GM18519 (cell line): ENCODE measurements around the gene GET4.
"Not testable (repeated sequence)": the region's sequence is repeated elsewhere in the genome, so short reads cannot be mapped to it uniquely, and the experiment has no call there.

ENCODE experiments used
- ATAC-seq: cut with Tn5 transposase; IDR thresholded peaks from one replicate; pipeline ENCODE4 v1.9.1; 2021; ENCODE audit warnings: mild to moderate bottlenecking, moderate library complexity; ENCODE audit not compliant: unreplicated experiment, low FRiP score

Gene GET4

DNA sequence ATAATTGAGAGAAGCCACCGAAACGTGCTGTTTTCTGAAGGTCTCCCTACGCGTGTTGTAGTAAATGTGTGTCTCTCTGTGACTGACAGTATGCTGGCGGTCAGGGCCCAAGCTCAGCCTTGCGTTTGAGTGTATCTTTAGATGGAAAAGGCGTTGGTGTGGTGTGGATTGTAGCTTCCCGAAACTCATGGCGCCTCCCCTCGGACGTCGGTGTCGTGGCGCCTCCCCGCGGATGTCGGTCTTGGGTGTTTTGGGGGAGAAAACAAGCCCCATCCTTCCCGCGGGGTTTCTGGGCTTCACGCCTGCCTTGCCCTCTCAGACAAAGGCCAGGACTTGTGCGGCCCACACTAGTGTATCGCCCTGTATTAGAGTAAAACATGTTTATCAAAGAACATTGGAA is 31.3 kb upstream of the GET4 start:
- ATAC-seq = no peak

GRCh38 chr7:845731-846130 is 30.6 kb upstream of the GET4 start:
- ATAC-seq = no peak

DNA sequence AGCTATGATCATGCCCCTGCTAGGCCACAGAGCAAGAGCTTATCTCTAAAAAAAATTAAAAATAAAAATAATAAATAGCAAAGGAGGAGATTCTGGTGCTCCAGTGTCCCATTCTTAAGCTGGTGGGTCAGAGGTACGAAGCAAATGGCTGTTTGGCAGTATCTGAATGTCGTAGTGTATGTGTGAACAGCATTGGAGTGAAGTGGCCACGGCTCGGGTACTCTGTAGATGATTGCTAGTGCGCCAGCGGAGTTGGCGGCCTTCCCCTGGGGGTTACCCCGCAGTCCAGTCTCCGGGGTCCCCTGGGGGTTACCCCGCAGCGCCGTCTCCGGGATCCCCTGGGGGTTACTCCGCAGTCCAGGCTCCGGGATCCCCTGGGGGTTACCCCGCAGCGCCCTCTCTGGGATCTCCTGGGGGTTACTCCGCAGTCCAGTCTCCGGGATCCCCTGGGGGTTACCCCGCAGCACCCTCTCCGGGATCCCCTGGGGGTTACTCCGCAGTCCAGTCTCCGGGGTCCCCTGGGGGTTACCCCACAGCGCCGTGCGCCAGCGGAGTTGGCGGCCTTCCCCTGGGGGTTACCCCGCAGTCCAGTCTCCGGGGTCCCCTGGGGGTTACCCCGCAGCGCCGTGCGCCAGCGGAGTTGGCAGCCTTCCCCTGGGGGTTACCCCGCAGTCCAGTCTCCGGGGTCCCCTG is 29.2 kb upstream of the GET4 start:
- ATAC-seq = not testable (repeated sequence)

DNA sequence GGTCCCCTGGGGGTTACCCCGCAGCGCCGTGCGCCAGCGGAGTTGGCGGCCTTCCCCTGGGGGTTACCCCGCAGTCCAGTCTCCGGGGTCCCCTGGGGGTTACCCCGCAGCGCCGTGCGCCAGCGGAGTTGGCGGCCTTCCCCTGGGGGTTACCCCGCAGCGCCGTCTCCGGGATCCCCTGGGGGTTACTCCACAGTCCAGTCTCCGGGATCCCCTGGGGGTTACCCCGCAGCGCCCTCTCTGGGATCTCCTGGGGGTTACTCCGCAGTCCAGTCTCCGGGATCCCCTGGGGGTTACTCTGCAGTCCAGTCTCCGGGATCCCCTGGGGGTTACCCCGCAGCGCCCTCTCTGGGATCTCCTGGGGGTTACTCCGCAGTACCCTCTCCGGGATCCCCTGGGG is 28.6 kb upstream of the GET4 start:
- not testable (repeated sequence) for ATAC-seq

DNA sequence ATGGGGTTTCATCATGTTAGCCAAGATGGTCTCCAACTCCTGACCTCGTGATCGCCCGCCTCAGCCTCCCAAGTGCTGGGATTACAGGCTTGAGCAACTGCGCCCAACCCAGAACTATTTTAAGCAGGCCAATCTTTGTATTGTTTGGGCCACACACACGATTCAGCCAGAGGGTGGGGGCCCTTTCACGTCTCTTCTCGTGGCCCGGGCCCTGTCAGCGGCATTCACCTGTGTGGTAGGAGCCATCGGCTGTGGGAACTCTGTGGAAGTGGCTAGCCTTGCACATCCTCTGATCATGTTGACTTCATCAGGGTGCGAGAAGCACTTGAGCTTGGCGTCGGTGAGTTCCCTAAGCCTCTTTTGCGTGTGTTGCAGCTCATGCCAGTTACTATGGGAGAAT is 27.2 kb upstream of the GET4 start:
- ATAC-seq = no peak

DNA sequence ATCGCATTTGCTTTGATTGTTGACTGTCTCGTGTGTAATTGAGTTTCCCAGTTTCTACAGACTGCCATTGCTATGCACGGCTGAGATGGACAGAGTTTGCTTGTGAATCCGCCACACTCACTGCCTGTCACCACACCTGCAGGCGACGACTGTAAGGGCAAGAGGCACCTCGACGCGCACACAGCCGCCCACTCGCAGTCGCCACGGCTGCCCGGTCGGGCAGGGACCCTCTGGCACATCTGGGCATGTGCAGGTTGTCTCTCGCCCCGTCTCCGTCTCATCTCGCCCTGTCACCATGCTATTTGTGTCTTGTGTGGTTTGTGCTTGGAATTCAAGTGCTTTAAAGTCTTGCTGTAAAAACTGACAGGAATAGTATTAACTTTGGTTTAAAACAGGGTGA is 26.6 kb upstream of the GET4 start:
- no peak for ATAC-seq

DNA sequence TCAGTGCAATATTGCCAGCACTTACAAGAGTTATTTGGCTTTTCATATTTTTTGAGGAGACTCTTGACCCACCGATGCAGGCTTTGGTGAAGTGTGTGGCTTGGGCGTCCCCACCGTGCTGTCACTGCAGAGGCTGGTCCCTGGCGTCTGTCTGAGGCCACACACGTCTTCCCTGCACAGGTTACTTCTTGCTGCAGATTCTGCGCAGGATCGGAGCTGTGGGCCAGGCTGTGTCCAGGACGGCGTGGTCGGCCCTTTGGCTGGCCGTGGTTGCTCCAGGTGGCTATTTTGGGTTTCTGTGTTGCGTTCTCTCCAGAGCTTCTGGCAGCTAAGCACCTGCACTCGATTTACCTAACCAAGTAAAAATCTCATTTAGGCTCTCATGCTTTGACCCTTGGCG is 25.1 kb upstream of the GET4 start:
- ATAC-seq = no peak

GRCh38 chr7:853366-854117 is 22.8 kb upstream of the GET4 start:
- no peak for ATAC-seq

GRCh38 chr7:854118-854775 is 22.1 kb upstream of the GET4 start:
- no peak for ATAC-seq

DNA sequence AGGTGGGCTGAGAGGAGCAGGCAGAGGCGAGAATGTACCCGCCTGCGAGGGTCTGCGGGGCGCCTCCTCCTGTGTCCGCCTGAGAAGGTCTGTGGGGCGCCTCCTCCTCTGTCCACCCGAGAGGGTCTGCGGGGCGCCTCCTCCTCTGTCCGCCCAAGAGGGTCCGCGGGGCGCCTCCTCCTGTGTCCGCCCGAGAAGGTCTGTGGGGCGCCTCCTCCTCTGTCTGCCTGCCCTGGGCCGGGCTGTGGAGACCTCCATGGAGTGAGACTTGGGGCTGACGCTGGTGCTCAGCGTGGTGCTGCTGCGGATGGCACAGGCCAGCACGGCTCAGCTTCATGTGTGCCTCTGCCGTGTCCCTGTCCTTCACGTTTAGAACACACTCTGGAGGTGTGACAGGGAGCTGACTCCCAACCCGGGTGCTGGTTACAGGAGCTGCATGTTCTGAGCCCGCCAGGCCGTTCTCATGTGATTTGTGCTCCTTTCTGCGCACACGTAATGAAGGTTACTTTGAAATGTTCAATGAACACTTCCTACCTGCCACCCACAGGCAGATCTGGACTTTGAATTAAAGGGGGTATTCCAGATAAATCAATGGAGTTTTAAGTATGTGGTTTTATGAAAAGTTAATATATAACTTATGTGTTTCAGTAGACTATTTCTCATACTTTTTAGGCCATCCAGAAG is 20.5 kb upstream of the GET4 start:
- no peak for ATAC-seq

GRCh38 chr7:856444-857095 is 19.8 kb upstream of the GET4 start:
- ATAC-seq = no peak

GRCh38 chr7:857661-858060 is 18.7 kb upstream of the GET4 start:
- ATAC-seq = no peak

GRCh38 chr7:859359-860030 is 16.9 kb upstream of the GET4 start:
- ATAC-seq = no peak

GRCh38 chr7:860149-860548 is 16.2 kb upstream of the GET4 start:
- ATAC-seq = no peak

DNA sequence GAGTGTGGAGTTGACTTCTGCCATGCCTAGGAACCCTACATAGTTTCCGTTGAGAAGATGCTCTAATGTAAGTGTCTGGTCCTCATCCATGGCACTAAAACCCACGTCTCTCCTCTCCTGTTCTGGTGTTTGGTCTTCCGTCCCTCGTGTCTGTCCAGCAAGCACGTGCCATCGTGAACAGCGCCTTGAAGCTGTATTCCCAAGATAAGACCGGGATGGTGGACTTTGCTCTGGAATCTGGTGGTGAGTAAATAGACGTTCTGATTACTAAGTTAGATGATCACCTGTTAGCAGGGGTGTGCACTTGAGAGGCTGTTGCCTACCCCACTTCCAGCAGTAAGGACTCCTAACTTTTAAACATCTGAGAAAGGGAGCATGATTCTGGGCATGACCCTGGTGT is 15.1 kb upstream of the GET4 start:
- no peak for ATAC-seq

DNA sequence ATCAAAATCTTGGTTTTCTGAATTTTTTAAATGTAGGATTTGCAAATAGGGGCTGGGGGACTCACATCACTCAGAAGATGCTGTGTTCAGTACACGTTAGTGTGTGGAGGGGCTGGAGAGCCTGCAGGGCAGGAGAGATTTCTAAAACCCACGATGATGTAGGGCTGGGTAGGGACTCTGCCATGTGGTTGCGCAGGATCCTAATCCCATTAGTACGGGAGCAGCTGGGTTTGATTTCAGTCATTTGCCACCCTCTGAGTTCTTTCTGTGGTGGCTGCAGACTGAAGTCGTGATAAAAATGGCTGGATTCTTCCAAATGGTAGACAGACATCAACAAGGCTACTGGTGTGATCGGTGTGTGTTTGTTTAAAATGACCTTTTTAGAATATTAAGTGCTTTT is 14.2 kb upstream of the GET4 start:
- ATAC-seq = no peak

- no peak for ATAC-seq
Measured at GRCh38 chr7:863106-863505, 13.2 kb upstream of the GET4 start.

DNA sequence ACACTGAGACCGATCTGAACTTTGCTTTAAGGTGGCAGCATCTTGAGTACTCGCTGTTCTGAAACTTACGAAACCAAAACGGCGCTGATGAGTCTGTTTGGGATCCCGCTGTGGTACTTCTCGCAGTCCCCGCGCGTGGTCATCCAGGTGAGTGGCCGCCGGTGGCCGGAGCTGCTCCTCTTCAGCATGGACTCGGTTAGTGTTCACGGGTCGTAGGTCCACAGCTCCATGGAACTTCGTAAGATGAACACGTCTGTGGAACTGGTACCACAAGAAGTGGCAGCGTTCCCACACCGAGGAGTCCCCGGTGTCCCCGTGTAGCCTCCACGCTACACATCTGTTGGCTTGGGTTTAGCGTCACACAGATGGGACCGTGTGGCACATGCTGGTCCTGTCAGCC is 10.4 kb upstream of the GET4 start:
- ATAC-seq = no peak

- no peak for ATAC-seq
Measured at GRCh38 chr7:867001-867405, 9.4 kb upstream of the GET4 start.
